ENCODE data around the gene KPNB1. TPM values are rescaled to one million over a fixed set of nuclear protein-coding genes. Genes with fewer than 3 reads are reported as not detected.
A peak's percentile ranks its signal among the peaks of the same experiment; 100 is the strongest.

Gene KPNB1
- polyA plus RNA-seq, 2 donors: 40.8 to 75.5 TPM

GRCh38 chr17:47699536-47699840 is 49.8 kb downstream of the KPNB1 start:
- Histone ChIP-seq H3K9me3 (ENCODE audit: control insufficient read depth in 2 of 2, insufficient read depth in 1 of 2, low read depth in 1 of 2, low read length in 1 of 2) (no peaks in the 10 kb centered on the region), H3K4me1 (ENCODE audit: control insufficient read depth in 2 of 2, insufficient read depth in 2 of 2, low read length in 1 of 2) (peaks cover 2 to 16% of the 10 kb centered on the region in 2 donors), H3K4me3 (ENCODE audit: low read depth in 1 of 2, low read length in 2 of 2) (no peak overlapping the region), H3K27me3 (ENCODE audit: control insufficient read depth in 1 of 2, insufficient read depth in 2 of 2, low read length in 2 of 2) (no peaks in the 10 kb centered on the region), H3K27ac (ENCODE audit: low read depth in 2 of 2, low read length in 1 of 2) (no peak overlapping the region), H3K36me3 (ENCODE audit: control insufficient read depth in 2 of 2, insufficient read depth in 2 of 2, low read length in 1 of 2) (peaks cover 4 to 9% of the 10 kb centered on the region in 2 donors)
- 93 to 98% methylated on average over 4 of the region's 4 CpGs for WGBS, 2 donors

DNA sequence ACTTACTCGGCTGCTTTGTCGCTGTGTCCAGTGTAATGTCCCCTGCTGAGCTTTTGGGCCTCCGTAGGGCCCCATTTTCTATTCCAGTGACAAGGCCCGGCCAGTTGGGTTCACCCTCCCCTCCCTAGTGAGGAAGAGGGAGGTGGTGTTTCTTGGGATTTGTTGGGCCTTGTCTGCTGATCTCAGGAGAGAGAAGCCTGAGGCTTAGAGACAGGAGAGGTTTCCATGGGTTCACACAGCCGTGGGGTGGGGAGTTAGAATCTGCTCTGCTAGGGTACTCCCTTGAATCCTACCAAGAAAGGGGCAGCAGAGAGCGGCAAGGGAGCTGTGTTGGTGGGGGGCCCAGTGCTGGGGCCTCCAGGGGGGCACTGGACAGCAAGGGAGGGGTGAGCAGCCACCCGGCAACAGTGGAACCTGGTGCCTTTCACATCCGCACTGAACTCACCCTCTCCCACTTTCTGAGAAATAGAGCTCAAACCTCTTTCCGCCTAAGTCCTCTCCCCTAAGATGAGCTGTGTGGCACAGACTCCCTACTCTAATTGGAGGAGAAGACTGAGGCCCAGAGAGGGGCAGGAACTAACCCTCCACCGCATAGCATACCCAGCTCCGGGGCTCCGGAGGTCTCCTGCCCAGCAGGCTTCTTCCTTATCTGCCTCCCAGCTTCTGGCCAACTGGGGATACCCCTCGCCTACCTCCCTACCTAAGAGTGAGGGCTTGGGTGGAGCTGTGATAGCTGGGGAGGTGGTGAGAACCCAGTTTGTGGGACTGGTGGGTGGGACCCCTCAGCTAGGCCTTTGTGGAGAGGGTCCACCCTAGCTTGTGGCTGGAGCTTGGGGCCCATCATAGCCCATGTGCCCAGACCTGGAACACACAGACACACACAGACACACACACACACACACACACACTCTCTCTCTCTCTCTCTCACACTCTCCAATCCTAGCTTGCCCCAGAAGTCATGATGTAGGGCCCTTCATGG is 51.0 kb downstream of the KPNB1 start:
- Histone ChIP-seq H3K9me3 (ENCODE audit: control insufficient read depth in 2 of 2, insufficient read depth in 1 of 2, low read depth in 1 of 2, low read length in 1 of 2) (no peaks in the 10 kb centered on the region), H3K4me1 (ENCODE audit: control insufficient read depth in 2 of 2, insufficient read depth in 2 of 2, low read length in 1 of 2) (peaks cover 4 to 6% of the 10 kb centered on the region in 2 donors), H3K27me3 (ENCODE audit: control insufficient read depth in 1 of 2, insufficient read depth in 2 of 2, low read length in 2 of 2) (no peaks in the 10 kb centered on the region), H3K4me3 (ENCODE audit: low read depth in 1 of 2, low read length in 2 of 2) (no peak overlapping the region), H3K27ac (ENCODE audit: low read depth in 2 of 2, low read length in 1 of 2) (no peak overlapping the region), H3K36me3 (ENCODE audit: control insufficient read depth in 2 of 2, insufficient read depth in 2 of 2, low read length in 1 of 2) (peaks cover 6 to 11% of the 10 kb centered on the region in 2 donors)
- WGBS, 2 donors: 87 to 89% methylated on average over 13 of the region's 13 CpGs

DNA sequence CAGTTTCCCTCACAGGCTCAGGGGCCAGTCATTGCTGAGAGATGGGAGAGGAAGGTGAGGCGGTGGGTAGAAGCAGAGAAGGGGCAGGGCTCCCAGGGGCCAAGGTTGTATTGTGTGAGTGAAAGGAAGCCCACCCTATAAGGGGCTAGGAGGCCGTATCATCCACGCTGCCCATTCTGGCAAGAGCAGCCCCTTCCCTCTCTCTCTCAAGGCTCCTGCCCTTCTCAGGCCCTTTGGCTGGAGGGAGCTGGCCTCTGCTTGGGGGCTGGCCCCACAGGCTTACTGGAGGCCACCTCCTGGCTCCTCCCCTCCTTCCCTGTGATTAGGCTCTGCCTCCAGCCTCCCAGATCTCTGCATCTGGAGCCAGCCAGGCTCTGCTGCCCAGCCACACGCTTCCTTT is 51.9 kb downstream of the KPNB1 start:
- Histone ChIP-seq H3K4me1 (ENCODE audit: control insufficient read depth in 2 of 2, insufficient read depth in 2 of 2, low read length in 1 of 2) (peaks cover 5 to 8% of the 10 kb centered on the region in 2 donors), H3K9me3 (ENCODE audit: control insufficient read depth in 2 of 2, insufficient read depth in 1 of 2, low read depth in 1 of 2, low read length in 1 of 2) (no peaks in the 10 kb centered on the region), H3K27me3 (ENCODE audit: control insufficient read depth in 1 of 2, insufficient read depth in 2 of 2, low read length in 2 of 2) (no peaks in the 10 kb centered on the region), H3K36me3 (ENCODE audit: control insufficient read depth in 2 of 2, insufficient read depth in 2 of 2, low read length in 1 of 2) (peaks cover 6 to 11% of the 10 kb centered on the region in 2 donors), H3K4me3 (ENCODE audit: low read depth in 1 of 2, low read length in 2 of 2) (no peak overlapping the region), H3K27ac (ENCODE audit: low read depth in 2 of 2, low read length in 1 of 2) (no peak overlapping the region)
- WGBS, 2 donors: 91 to 92% methylated on average over 4 of the region's 4 CpGs

DNA sequence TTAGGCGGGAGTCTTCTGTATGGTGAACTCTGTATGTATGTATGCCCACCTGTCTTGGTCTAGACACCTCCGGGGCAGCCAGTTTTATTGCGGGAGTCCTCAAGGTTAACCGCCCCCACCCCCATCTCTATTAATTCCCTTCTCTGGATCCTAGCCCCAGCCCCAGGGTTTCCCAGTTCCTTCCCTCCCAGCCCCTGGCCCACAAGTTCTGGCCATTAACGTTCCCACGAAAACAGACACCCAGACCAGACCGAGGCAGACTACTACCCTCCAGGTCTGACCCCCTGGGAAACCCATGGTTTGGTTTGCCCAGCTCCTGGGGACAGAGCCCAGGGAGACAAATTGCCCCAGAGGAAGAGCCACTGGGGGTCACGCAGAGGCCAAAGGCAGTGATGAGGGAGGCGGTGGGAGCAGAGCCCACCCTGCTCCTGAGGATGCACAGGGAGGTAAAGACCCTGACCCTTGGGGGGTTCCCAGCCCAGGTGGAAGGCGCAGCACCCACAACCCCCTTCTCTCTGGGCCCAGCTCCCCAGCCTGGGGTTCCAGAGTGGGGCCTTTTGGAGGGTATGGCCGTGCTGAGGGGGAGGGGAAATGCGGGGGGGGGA is 52.8 kb downstream of the KPNB1 start:
- WGBS, 2 donors: 87 to 88% methylated on average over 12 of the region's 12 CpGs

GRCh38 chr17:47703191-47703591 is 53.5 kb downstream of the KPNB1 start:
- no peak overlapping the region for H3K27ac ChIP-seq (ENCODE audit: low read depth in 2 of 2, low read length in 1 of 2)
- H3K4me3 ChIP-seq (ENCODE audit: low read depth in 1 of 2, low read length in 2 of 2): no peak overlapping the region
- WGBS, 2 donors: 68 to 72% methylated on average over 12 to 15 of the region's 15 CpGs
- H3K9me3 ChIP-seq (ENCODE audit: control insufficient read depth in 2 of 2, insufficient read depth in 1 of 2, low read depth in 1 of 2, low read length in 1 of 2): no peaks in the 10 kb centered on the region
- no peaks in the 10 kb centered on the region for H3K27me3 ChIP-seq (ENCODE audit: control insufficient read depth in 1 of 2, insufficient read depth in 2 of 2, low read length in 2 of 2)
- H3K36me3 ChIP-seq (ENCODE audit: control insufficient read depth in 2 of 2, insufficient read depth in 2 of 2, low read length in 1 of 2): peaks cover 4 to 6% of the 10 kb centered on the region in 2 donors
- H3K4me1 ChIP-seq (ENCODE audit: control insufficient read depth in 2 of 2, insufficient read depth in 2 of 2, low read length in 1 of 2): peaks cover 5 to 9% of the 10 kb centered on the region in 2 donors

More for the DNA sequence above, 52.8 kb downstream of the KPNB1 start:
- H3K4me3 ChIP-seq (ENCODE audit: low read depth in 1 of 2, low read length in 2 of 2): no peak overlapping the region
- peaks cover 5 to 9% of the 10 kb centered on the region in 2 donors for H3K4me1 ChIP-seq (ENCODE audit: control insufficient read depth in 2 of 2, insufficient read depth in 2 of 2, low read length in 1 of 2)
- H3K36me3 ChIP-seq (ENCODE audit: control insufficient read depth in 2 of 2, insufficient read depth in 2 of 2, low read length in 1 of 2): peaks cover 4 to 6% of the 10 kb centered on the region in 2 donors
- no peaks in the 10 kb centered on the region for H3K9me3 ChIP-seq (ENCODE audit: control insufficient read depth in 2 of 2, insufficient read depth in 1 of 2, low read depth in 1 of 2, low read length in 1 of 2)
- H3K27me3 ChIP-seq (ENCODE audit: control insufficient read depth in 1 of 2, insufficient read depth in 2 of 2, low read length in 2 of 2): no peaks in the 10 kb centered on the region
- H3K27ac ChIP-seq (ENCODE audit: low read depth in 2 of 2, low read length in 1 of 2): no peak overlapping the region

DNA sequence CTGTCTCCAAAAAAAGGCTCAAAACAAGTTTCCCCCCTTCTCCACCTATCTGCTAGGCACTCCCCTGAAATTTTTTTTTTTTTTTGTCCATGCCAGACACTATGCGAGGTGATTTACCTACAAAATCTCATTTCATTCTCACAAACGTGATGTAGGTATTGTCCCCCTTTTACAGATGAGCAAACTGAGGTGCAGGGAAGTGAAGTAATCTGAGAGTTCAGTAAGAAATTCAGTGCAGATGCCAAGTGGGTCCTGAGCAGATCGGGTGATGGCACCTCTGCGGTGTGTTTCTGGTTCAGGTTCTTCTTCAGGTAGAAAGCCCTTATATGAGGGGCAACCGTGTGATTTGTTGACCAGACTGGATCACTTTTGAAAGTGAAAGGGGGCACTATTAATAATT is 54.0 kb downstream of the KPNB1 start:
- Histone ChIP-seq H3K27me3 (ENCODE audit: control insufficient read depth in 1 of 2, insufficient read depth in 2 of 2, low read length in 2 of 2) (no peaks in the 10 kb centered on the region), H3K36me3 (ENCODE audit: control insufficient read depth in 2 of 2, insufficient read depth in 2 of 2, low read length in 1 of 2) (peaks cover 4 to 6% of the 10 kb centered on the region in 2 donors), H3K27ac (ENCODE audit: low read depth in 2 of 2, low read length in 1 of 2) (no peak overlapping the region), H3K4me3 (ENCODE audit: low read depth in 1 of 2, low read length in 2 of 2) (no peak overlapping the region), H3K4me1 (ENCODE audit: control insufficient read depth in 2 of 2, insufficient read depth in 2 of 2, low read length in 1 of 2) (peaks cover 5 to 9% of the 10 kb centered on the region in 2 donors), H3K9me3 (ENCODE audit: control insufficient read depth in 2 of 2, insufficient read depth in 1 of 2, low read depth in 1 of 2, low read length in 1 of 2) (no peaks in the 10 kb centered on the region)
- 82 to 86% methylated on average over 5 of the region's 5 CpGs for WGBS, 2 donors

- 70 to 88% methylated on average over 13 to 14 of the region's 14 CpGs for WGBS, 2 donors
- Histone ChIP-seq H3K4me3 (ENCODE audit: low read depth in 1 of 2, low read length in 2 of 2) (no peak overlapping the region), H3K27ac (ENCODE audit: low read depth in 2 of 2, low read length in 1 of 2) (no peak overlapping the region), H3K36me3 (ENCODE audit: control insufficient read depth in 2 of 2, insufficient read depth in 2 of 2, low read length in 1 of 2) (peaks cover 4 to 6% of the 10 kb centered on the region in 2 donors), H3K4me1 (ENCODE audit: control insufficient read depth in 2 of 2, insufficient read depth in 2 of 2, low read length in 1 of 2) (peaks cover 5 to 9% of the 10 kb centered on the region in 2 donors), H3K9me3 (ENCODE audit: control insufficient read depth in 2 of 2, insufficient read depth in 1 of 2, low read depth in 1 of 2, low read length in 1 of 2) (no peaks in the 10 kb centered on the region), H3K27me3 (ENCODE audit: control insufficient read depth in 1 of 2, insufficient read depth in 2 of 2, low read length in 2 of 2) (no peaks in the 10 kb centered on the region)
Observed at GRCh38 chr17:47704116-47704515, 54.4 kb downstream of the KPNB1 start.

GRCh38 chr17:47704736-47705135 is 55.0 kb downstream of the KPNB1 start:
- no peak overlapping the region for H3K4me3 ChIP-seq (ENCODE audit: low read depth in 1 of 2, low read length in 2 of 2)
- no peaks in the 10 kb centered on the region for H3K27me3 ChIP-seq (ENCODE audit: control insufficient read depth in 1 of 2, insufficient read depth in 2 of 2, low read length in 2 of 2)
- 57 to 59% methylated on average over 6 of the region's 6 CpGs for WGBS, 2 donors
- H3K9me3 ChIP-seq (ENCODE audit: control insufficient read depth in 2 of 2, insufficient read depth in 1 of 2, low read depth in 1 of 2, low read length in 1 of 2): no peaks in the 10 kb centered on the region
- no peak overlapping the region for H3K27ac ChIP-seq (ENCODE audit: low read depth in 2 of 2, low read length in 1 of 2)
- peaks cover 5 to 9% of the 10 kb centered on the region in 2 donors for H3K4me1 ChIP-seq (ENCODE audit: control insufficient read depth in 2 of 2, insufficient read depth in 2 of 2, low read length in 1 of 2)
- H3K36me3 ChIP-seq (ENCODE audit: control insufficient read depth in 2 of 2, insufficient read depth in 2 of 2, low read length in 1 of 2): peaks cover 2 to 6% of the 10 kb centered on the region in 2 donors

GRCh38 chr17:47705536-47706530 is 56.1 kb downstream of the KPNB1 start:
- Histone ChIP-seq H3K27ac (ENCODE audit: low read depth in 2 of 2, low read length in 1 of 2) (peak overlapping the region in 1 of 2 donors; percentile 6), H3K4me1 (ENCODE audit: control insufficient read depth in 2 of 2, insufficient read depth in 2 of 2, low read length in 1 of 2) (peaks cover 5 to 9% of the 10 kb centered on the region in 2 donors), H3K4me3 (ENCODE audit: low read depth in 1 of 2, low read length in 2 of 2) (no peak overlapping the region), H3K36me3 (ENCODE audit: control insufficient read depth in 2 of 2, insufficient read depth in 2 of 2, low read length in 1 of 2) (peaks cover 4 to 5% of the 10 kb centered on the region in 2 donors), H3K9me3 (ENCODE audit: control insufficient read depth in 2 of 2, insufficient read depth in 1 of 2, low read depth in 1 of 2, low read length in 1 of 2) (no peaks in the 10 kb centered on the region), H3K27me3 (ENCODE audit: control insufficient read depth in 1 of 2, insufficient read depth in 2 of 2, low read length in 2 of 2) (no peaks in the 10 kb centered on the region)
- WGBS, 2 donors: 59 to 62% methylated on average over 12 of the region's 12 CpGs
